ENCODE measurements around the gene SKI. TPM values are rescaled to one million over a fixed set of nuclear protein-coding genes. Genes with fewer than 3 reads are reported as not detected.

Gene SKI
- total and polyA plus RNA-seq, 2 experiments from 2014 or later, result 5.1 to 21.9 TPM

DNA sequence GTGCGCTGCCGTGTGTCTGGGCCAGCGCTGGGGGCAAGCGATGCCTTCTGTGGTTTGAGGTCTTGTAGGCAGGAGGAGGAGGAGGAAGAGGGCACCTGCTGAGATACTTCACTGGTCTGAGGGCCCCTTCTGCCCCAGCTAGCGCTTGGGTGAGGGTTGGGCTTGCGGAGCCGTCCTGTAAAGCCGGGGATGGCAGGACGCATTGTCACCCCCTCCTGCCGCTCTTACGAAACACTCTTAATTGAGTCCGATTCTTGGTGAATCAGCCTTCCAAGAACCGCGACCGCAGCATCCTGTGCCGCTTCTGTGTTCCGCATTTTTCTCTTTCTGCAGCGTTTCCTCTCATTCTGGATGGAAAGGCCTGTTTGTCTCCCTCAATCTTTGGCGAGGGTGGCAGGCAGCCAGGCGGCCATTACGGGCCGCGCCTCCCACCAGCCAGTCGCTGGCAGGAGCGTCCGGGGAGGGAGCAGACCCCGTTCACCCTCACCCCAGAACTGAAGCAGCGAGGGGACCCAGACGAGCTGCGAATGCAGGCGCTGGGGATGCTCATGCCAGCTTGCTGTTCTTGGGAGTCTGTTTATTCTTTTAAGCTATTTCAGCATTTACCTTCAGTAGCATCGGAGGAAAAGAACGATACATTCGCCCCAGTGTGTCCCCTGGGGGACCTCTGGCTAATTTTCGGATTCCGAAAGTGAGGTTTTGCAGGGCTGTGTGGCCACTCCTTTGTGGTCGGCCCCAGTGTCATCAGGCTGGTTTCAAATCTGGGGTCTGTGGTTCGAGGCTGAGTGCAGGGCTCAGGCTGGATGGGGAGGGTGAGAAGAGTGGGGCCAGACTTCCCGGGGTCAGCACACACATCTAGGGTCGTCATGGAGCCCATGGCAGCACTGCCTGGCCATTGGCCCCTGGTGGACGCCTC is 62.7 kb downstream of the SKI start:
- Histone ChIP-seq H2AFZ (no peak overlapping the region), H4K20me1 (ENCODE audit: insufficient read depth, poor library complexity, severe bottlenecking) (peaks cover 88% of the 10 kb centered on the region)
- 87% methylated on average over 37 of the region's 41 CpGs for WGBS (ENCODE audit: low lambda C conversion rate, missing lambda C conversion rate)

DNA sequence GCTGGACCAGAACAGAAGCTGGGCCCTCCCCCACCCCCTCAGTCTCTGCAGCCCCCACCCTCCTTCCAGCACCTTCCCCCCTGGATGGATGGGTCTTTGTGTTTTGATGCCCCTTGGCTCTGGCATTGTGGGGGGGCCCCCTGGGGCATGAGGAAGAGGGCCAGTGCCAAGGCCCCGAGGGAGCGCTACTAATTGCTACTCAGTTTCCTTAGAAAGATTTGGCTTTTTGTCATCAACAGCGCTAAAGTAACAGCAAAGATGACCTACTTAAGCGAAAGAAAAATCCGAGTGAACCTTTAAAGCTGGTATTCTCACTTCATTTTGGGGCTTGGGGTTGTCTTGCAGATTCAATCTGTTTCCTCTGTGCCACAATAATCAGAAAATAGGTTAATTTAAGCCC is 63.5 kb downstream of the SKI start:
- Histone ChIP-seq H3K27ac (no peak overlapping the region), H3K4me3 (no peak overlapping the region), H4K20me1 (ENCODE audit: insufficient read depth, poor library complexity, severe bottlenecking) (peaks cover 89% of the 10 kb centered on the region), H2AFZ (no peak overlapping the region), H3K36me3 (replicated peaks; ENCODE audit: insufficient read depth, low read depth) (no peaks in the 10 kb centered on the region), H3K4me2 (no peak overlapping the region), H3K27me3 (no peaks in the 10 kb centered on the region), H3K9me2 (replicated peaks; ENCODE audit: insufficient read depth) (no peaks in the 10 kb centered on the region), H3K79me2 (peaks cover 99% of the 10 kb centered on the region), H3K9me3 (ENCODE audit: low read depth) (no peaks in the 10 kb centered on the region), H3K4me1 (ENCODE audit: insufficient read depth) (no peaks in the 10 kb centered on the region)
- 88% methylated on average over 5 of the region's 5 CpGs for WGBS (ENCODE audit: low lambda C conversion rate, missing lambda C conversion rate)
- TF ChIP-seq EZH2phosphoT487 (IDR thresholded peaks at IDR 0.05; ENCODE audit: low read depth, severe bottlenecking, unreplicated experiment) (no peak), EZH2 (IDR thresholded peaks at IDR 0.05; ENCODE audit: borderline replicate concordance) (no peak)
- TF ChIP-seq, protein P1, sequence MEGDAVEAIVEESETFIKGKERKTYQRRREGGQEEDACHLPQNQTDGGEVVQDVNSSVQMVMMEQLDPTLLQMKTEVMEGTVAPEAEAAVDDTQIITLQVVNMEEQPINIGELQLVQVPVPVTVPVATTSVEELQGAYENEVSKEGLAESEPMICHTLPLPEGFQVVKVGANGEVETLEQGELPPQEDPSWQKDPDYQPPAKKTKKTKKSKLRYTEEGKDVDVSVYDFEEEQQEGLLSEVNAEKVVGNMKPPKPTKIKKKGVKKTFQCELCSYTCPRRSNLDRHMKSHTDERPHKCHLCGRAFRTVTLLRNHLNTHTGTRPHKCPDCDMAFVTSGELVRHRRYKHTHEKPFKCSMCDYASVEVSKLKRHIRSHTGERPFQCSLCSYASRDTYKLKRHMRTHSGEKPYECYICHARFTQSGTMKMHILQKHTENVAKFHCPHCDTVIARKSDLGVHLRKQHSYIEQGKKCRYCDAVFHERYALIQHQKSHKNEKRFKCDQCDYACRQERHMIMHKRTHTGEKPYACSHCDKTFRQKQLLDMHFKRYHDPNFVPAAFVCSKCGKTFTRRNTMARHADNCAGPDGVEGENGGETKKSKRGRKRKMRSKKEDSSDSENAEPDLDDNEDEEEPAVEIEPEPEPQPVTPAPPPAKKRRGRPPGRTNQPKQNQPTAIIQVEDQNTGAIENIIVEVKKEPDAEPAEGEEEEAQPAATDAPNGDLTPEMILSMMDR (IDR thresholded peaks at IDR 0.05; ENCODE audit: poor library complexity), result no peak
- DNase-seq (ENCODE audit: low spot score), result no peak

More for the DNA sequence above, 62.7 kb downstream of the SKI start:
- H3K27ac ChIP-seq, result no peak overlapping the region
- no peaks in the 10 kb centered on the region for H3K9me3 ChIP-seq (ENCODE audit: low read depth)
- no peaks in the 10 kb centered on the region for H3K4me1 ChIP-seq (ENCODE audit: insufficient read depth)
- TF ChIP-seq EZH2 (IDR thresholded peaks at IDR 0.05; ENCODE audit: borderline replicate concordance), result no peak
- TF ChIP-seq, protein P1 (IDR thresholded peaks at IDR 0.05; ENCODE audit: poor library complexity), result no peak
- no peak for TF ChIP-seq EZH2phosphoT487 (IDR thresholded peaks at IDR 0.05; ENCODE audit: low read depth, severe bottlenecking, unreplicated experiment)
- no peak overlapping the region for H3K4me3 ChIP-seq
- H3K36me3 ChIP-seq (replicated peaks; ENCODE audit: insufficient read depth, low read depth), result no peaks in the 10 kb centered on the region
- H3K27me3 ChIP-seq, result no peaks in the 10 kb centered on the region
- no peak for DNase-seq (ENCODE audit: low spot score)
- no peaks in the 10 kb centered on the region for H3K9me2 ChIP-seq (replicated peaks; ENCODE audit: insufficient read depth)
- H3K4me2 ChIP-seq, result no peak overlapping the region
- H3K79me2 ChIP-seq, result peaks cover 99% of the 10 kb centered on the region

DNA sequence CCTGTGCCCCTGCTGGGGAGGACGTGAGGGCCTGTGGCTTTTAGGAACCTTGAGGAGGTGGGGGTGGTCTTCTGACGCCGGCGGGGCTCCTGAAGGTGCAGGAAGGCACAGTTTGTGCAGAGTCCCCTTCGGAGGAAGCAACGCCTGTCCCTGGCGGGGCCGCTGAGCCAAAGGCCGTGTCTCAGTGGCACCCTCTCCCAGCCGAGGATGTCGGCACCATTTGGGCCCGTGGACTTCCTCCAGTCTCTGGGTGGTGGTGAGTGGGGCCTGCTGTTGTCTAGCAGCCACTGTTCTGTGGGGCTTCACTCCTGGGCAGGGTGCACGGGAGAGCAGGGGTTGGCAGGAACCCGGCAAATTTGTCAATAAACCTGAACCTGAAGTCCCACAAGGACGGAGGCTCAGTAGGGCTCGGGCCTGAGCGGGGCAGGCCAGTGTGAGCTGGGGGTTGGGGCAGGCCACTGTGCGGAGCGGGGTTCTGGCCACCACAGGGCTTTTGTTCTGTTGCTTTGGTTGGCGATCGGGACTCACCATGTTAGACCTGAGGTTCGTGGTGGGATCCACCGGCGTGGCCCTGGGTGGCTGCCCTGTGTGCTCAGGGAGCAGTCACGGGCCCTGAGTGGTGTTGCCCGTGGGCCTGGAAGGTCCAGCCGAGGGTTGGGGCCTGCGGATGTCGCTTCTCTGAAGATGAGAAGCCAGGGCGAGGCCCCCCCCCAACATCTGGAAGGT is 64.8 kb downstream of the SKI start:
- no peaks in the 10 kb centered on the region for H3K36me3 ChIP-seq (replicated peaks; ENCODE audit: insufficient read depth, low read depth)
- H3K4me3 ChIP-seq, result no peak overlapping the region
- H3K27me3 ChIP-seq, result no peaks in the 10 kb centered on the region
- no peak overlapping the region for H2AFZ ChIP-seq
- H3K27ac ChIP-seq, result no peak overlapping the region
- no peaks in the 10 kb centered on the region for H3K9me3 ChIP-seq (ENCODE audit: low read depth)
- peaks cover 99% of the 10 kb centered on the region for H4K20me1 ChIP-seq (ENCODE audit: insufficient read depth, poor library complexity, severe bottlenecking)
- no peak overlapping the region for H3K4me2 ChIP-seq
- WGBS (ENCODE audit: low lambda C conversion rate, missing lambda C conversion rate), result 95% methylated on average over 24 of the region's 30 CpGs
- H3K79me2 ChIP-seq, result peaks cover 100% of the 10 kb centered on the region
- no peaks in the 10 kb centered on the region for H3K4me1 ChIP-seq (ENCODE audit: insufficient read depth)
- no peak for DNase-seq (ENCODE audit: low spot score)
- TF ChIP-seq EZH2phosphoT487 (IDR thresholded peaks at IDR 0.05; ENCODE audit: low read depth, severe bottlenecking, unreplicated experiment) (no peak), EZH2 (IDR thresholded peaks at IDR 0.05; ENCODE audit: borderline replicate concordance) (no peak)
- TF ChIP-seq, protein P1 (IDR thresholded peaks at IDR 0.05; ENCODE audit: poor library complexity), result no peak
- H3K9me2 ChIP-seq (replicated peaks; ENCODE audit: insufficient read depth), result no peaks in the 10 kb centered on the region
